GM19099 (cell line): ENCODE results near the gene MFAP3L.

ENCODE experiments used
- POLR2A ChIP-seq: IDR thresholded peaks from 3 replicates; pipeline ENCODE4 v1.6.1; 2011; ENCODE audit warnings: low read depth; ENCODE audit not compliant: insufficient read length; ENCODE audit errors: extremely low read depth

The MFAP3L gene

DNA sequence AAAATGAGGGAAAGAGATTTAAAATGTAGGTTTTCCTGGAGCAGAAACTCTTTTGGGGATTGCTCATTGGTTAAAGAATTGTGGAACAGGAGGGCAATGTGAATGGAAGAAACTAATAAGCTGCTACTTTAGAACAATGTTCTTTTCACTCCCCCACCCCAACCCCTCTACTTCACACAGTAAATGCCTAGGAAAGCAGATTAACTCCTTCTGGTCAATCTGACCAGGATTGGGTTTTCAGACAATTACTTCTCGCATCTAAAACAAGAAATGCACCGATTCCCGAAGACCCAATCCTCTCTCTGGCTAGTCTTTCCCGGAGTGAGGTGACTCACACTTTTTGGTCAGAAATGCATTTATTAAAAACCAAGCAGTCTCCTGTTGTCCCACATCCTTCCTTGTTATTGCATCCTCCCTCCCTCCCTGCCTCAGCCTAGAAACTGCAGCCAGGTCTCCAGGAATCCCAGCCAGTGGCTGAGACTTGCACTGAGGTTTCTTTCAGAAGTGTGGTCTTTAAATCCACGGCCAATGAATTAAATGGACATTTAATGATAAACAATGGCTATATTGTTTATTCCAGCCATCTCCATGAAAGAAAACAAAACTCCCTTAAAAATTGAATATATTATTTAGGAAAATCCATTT, 21.4 kb downstream of the MFAP3L start:
- TF ChIP-seq POLR2A, result no peak

DNA sequence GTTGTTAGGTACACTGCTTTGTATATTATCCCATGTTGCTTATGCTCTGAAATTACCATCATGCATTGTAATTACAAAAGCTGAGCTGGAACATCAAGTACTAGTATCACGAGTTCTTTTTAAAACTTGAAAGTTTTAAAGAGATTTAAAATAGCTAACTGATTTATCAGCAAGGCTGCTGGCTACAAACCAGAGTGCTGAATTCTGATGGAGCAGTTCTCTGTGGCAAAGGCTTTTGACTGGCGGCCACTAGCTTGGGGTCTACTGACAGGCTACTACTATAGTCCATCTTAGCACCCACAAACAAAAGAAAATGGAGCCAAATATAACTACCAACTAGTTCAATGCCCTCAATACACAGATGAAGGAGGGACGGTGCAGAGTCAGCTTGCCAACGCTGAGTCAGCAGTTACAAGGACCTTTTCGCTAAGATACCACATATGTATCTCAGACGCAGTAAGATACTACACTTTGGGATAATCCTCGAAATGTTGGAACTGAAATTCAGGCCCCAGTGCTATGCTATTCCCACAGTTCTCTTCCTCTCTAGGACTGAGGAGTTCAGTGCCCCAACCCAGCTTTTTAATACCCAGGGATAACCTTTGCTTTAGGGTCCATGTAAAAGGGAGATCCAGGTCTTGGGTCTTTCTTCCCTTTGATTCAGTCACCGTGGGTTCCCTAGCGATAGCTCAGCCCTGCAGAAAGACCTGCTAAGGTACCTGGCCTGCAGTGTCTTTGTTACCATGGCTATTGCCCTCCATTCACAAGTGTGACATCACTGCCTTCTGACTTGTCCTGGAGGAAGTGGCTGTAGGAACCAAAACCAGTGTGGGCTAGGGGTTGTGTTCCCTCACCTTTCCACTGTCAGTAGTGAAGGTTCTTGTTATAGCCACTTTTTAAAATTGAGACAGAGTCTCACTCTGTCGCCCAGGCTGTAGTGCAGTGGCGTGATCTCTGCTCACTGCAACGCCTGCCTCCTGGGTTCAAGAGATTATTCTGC, 22.8 kb downstream of the MFAP3L start:
- no peak for TF ChIP-seq POLR2A

DNA sequence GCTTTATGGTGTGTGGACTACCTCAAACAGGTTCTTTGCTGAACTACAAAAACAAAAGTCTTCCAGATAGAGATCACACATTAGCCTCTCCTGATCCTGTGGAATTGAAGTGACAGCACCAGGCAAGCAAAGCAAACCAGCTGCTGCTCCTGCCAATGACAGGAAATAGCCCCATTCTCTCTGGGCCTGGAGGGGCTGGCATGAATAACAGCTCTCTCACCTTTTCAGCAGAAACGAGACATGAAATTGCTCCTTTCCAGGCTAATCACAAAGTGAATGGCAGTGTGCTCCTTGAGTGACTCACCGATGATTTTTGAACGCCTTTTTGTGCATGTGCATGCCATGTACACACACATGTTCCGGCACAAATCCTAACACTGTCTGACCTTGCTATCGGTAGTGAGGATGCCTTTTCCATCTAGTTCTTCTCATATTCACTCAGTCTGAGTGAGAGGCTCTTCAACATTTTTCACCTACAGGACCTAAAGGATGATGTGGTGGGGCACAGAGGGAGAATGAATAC, 24.4 kb downstream of the MFAP3L start:
- no peak for TF ChIP-seq POLR2A

DNA sequence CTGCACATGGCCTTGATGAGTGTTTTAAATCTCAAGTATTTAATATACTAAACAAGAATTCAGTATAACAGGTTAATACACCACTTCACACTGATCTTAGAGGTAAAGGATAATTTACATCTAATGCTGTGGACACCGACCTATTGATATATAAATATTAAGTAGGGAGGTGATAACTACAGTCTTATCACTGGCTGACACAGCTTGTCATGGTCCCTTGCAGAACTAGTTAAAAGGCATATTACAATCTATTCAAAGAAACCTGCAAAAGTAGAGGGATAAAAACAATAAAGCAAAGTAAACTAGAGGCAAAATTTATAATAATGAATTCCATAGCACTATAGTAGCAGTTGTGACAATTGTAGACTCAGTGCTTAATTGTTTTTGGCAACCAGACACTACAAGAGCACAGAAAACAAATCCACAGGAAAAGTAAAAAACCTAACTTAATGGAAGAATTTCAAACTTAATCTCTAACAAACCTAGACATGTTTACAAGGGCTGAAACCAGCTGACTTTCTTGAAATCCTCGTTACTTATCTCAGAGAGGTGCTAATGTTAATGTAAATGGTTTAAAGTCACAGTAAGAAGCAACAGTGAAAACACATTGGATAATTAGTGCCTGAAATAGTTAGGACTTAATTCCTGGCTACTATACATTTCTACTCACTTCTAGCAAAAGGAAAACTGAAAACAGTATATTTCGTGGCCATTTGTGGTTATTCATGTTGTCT, 25.0 kb downstream of the MFAP3L start:
- no peak for TF ChIP-seq POLR2A

DNA sequence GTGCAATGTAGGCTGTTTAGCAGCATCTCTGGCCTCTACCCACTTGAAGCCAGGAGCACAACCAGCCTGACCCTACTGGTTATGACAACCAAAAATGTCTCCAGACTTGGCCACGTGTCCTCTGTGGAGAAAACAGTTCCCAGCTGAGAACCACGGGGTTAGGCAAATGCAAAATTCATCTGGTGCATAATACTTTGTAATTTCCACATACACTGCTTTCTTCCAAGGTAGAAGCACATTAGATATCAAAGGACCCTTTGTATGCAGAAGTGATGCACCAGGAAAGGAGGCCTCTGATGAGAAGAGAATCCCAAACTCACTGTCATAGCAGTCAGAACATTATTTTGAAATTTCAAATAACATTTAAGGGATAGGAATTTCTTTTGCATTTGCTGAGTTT, 26.3 kb downstream of the MFAP3L start:
- no peak for TF ChIP-seq POLR2A

DNA sequence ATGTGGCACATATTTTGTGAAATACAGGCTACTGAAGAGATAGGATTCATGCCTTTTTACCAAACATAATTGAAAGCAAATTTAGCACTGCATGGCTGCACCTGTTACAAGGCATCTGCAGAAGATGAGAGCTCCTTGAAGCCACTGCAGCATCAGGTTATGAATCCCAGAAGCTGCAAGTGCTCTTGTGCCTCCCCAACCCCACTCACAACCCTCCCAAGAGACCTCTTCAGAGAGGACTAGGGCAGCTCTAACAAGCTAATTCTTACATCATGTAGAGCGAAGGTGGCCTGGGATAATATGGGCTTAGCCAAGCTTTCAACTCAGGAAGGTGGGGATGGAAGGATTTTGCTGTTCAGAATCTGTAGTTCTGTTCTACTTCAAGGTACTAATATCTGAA, 27.2 kb downstream of the MFAP3L start:
- TF ChIP-seq POLR2A, result no peak

DNA sequence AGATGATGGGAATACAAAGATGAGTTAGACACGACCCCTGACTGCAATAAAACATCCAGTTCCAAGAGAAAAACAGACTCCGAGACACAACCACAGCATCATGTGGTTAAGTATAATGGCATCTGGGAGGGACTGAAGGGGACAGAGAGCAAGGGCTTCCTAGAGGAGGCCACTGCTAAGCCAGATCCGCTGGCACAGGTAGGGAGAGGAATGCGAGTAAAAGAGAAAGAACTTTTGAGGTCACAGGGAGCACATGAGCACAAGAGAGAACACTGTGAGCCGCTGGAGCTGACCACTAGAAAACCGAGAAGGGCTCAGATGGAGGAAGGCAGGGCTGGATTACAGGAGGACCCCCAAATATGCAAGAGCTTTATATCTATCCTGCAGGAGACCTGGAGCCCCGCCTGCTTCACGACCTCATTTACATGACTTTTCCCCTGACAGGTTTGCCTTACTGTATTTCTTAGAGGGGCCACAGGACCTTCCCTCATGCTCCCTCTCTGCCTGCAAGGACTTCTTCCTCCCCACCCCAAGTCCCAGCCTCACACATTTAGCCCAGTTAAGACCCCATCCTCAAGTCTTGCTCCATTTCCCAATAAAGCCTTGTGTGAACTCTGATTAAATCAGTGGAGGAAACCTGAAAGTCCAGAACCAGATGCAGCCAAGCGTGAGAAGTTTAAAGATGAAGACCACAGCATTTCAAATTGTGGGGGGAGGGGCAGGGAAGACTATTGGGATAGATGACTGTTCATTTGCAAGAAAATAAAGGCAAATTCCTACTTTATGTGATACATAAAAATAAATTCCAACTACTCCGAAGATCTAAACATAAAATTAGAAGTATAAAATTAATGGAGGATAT, 29.6 kb downstream of the MFAP3L start:
- TF ChIP-seq POLR2A, result no peak

DNA sequence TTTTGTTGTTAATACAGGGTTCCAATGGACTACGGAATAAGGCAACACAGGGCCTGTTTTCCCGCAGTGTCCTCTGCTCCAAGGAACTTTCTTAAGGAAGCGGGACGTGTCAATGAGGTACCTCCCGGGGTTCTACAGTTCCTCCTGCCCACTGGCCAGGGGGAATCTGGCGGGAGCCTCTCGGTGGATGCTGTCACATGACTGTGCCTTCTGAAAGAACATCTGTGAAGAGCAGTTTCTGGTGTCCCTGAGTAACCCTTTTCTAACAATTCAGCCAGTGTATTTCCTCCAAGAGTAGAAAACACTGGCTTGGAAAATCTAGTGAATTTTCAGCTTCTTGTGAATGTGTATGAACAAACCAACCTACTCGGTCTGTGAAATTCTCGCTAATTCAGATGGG, 32.7 kb downstream of the MFAP3L start:
- no peak for TF ChIP-seq POLR2A

DNA sequence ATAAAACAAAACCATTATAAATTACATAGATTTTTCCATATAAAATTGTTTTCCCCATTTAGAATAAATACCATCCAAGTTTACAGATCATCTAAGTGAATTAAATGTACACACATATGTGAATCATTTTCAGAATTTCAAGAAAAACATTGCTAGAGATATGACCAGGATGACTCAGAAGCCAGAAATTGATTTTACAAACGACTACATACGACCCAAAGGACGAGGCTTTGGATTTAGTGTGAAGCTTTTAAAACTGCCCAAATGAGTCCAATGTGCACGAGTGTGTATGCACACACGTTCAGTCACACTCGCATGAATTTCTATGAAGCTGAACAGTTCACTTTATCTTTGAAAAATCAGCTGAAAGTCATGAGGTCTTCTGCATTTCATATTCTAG, 37.9 kb downstream of the MFAP3L start:
- no peak for TF ChIP-seq POLR2A

DNA sequence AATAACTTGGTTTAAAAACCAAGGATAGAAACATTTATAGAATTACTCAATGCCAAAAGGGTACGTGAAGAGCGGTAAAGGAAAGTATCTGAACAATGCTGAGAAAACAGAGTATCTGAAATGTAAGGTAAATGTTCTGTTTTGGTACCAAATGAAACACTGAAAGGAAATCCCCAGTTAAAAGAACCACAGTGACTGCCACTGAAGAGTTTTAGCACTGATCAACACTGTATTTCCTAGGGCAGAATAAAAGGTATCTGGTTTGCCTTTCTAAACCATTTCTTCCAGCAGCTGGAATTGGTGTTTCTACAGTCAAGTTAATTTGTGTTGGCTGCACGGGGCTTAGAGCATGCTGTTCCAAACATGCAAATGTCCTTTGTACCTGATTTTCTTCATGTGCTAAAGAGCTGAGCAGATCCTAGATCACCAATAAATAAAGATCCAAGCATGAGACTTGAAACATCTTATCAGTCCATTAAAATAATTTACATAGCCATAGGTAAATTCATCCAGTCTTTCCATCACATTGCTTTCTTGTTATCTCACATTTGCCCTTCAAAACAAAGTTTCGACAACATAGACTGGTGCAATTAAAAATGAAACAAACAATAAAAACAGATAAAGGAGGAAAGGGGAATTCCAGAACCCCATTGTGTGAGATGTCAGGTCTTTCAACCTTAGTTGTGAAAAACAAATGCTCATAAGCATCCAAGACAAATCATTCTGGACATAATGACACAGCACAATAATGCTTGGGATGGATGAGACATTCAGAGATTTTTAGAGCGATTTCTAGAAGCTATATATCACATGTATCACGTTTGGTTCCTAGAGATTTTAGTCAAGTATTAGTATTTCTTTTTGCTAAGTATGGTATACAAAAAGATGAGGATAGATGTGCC, 38.6 kb downstream of the MFAP3L start:
- TF ChIP-seq POLR2A, result no peak

DNA sequence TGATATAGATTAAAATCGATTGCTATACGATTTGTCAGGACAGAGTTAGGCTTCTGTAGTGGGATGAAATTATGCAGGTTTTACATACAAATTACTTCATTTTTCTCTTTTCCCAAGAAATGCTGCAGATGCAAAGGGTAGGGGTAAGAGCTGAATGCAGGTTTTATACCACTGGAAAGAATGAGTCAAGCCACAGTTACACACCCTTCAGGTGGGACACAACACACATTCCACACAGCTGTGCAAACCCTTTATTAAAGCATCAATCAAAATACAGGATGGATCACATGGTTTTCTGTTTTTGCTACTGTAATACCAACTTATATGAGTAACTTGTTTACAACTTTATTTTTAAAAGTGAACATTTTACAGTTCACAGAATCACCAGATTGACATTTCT, 39.8 kb downstream of the MFAP3L start:
- TF ChIP-seq POLR2A, result no peak

DNA sequence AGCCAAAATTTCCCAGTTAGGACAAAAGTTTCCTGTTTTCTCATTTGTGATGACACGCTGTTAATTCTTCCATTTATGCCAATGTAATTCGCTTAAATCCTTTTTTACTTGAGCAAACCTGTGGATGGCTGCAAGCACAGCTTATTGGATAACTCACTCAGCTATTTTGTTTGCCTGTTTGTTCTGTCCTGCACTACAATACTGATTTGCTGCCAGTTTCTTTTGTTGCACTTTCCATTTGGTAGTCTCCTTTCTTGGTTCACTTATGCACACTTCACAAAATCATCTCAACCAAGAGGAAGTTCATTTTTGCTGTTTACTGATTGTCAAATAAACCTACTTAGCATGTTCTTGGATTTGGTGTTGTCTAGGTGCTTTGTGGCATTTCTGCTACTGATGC, 40.3 kb downstream of the MFAP3L start:
- no peak for TF ChIP-seq POLR2A

DNA sequence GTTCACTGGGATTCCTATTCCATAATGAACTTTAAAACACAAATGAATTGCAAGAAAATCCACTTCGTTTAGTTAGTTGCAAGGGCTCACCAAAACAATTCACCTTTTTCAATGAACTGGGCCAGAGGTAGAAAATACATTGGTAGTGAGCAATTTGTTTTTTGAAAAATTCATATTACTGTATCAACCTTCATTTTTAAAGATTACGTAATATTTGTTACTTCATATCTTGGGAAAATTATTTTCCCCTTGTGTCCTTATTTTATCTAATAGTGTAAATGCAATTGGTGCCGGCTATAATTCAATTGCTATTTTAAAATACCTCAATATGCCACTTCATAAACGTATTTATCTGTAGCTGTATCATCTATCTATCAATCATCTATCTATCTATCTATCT, 41.5 kb downstream of the MFAP3L start:
- no peak for TF ChIP-seq POLR2A

DNA sequence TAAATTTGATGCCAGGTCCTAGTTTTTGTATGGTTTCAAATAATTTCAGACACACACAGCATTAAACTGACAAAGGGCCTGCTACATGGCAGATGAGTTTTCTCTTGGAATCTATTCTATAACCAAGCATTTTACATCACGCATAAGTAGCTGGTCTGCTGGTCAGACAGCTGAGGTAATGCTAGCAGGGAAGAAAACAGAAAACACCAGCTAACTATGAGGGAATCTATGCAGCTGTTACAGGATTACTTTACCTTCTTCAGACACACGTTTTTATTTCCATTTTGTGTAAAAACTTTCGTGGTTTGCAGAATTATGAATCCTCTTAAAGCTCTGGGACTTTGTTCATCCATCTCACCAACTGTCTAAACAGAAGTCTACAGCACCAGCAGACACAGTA, 42.0 kb downstream of the MFAP3L start:
- no peak for TF ChIP-seq POLR2A

DNA sequence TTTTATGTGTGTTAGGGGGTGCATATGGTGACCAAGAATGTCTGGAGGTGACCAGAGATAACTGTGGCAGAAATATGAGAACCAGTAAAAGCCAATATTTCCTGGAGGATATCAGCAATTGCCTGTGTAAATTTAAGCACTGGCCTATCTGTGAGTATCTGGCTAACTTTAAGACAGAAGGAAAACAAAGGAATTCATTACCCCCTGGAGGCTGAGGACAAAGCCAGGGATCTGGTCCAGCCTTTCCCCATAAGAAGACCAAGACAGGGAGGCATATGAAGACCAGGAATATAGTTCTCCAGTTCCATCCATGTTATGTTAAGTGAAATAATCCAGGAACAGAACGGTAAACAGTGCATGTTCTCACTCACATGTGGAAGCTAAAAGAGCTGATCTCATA, 49.2 kb downstream of the MFAP3L start:
- no peak for TF ChIP-seq POLR2A
